GM21619 (cell line): ENCODE results near the gene ARHGAP19.

ENCODE experiments used
- ATAC-seq: cut with Tn5 transposase; IDR thresholded peaks from one replicate; pipeline ENCODE4 v1.9.1; 2021; ENCODE audit not compliant: unreplicated experiment

Gene ARHGAP19

DNA sequence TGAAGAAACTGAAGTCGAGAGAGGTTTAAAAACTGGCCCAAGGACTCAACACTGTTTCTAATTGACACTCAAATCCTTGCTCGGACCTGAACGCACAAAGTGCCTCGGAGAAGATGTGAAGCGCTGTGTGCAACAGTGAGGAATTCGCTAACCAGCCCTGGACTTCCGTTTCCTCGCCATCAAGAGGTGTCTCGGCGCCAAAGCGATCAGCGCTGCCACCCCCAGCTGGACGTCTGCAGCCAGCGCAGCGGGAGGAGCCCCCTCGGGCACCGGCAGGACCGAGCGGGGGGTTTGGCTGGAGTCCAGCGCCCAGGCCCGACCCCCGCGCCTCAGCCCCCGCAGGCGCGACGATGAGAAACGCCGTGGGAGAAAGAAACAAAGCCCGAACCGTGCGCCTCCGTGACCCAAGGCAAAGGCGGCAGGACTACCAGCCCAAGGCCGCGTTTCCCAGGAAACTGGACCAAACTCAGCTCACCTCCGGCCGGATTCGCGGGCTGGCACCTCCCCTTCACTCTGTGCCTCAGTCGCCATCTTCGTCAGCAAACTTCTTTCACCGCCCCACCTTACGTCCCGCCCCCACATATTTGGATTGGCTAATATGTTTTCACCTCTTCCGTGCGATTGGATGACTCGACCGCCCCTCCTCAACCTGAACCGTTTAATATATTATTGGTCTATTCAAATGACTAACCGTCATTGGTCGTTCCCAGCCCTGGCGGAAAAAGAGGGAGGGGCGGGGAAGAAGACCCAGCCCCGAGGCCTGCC, at the start of gene ARHGAP19:
Gene ARHGAP19, minus strand, starts transcription at position 541 of the 765 bp plus-strand sequence. Its CDS starts 10 bp downstream, at position 531.
- ATAC-seq, result peak; percentile 91

DNA sequence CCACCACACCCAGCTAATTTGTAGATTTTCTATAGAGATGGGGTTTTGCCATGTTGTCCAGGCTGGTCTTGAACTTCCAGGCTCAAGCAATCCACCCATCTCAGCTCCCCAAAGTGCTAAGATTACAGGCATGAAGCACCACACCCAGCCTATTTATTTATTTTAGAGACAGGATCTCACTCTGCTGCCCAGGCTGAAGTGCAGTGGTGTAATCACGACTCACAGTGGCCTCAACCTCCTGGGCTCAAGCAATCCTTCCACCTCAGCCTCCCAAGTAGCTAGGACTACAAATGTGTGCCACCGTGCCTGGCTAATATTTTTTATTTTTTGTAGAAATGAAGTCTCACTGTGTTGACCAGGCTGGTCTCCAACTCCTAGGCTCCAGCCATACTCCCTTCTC, 49.0 kb upstream of the ARHGAP19 start:
- no peak for ATAC-seq

GRCh38 chr10:97338041-97338440, 45.6 kb upstream of the ARHGAP19 start:
- no peak for ATAC-seq

DNA sequence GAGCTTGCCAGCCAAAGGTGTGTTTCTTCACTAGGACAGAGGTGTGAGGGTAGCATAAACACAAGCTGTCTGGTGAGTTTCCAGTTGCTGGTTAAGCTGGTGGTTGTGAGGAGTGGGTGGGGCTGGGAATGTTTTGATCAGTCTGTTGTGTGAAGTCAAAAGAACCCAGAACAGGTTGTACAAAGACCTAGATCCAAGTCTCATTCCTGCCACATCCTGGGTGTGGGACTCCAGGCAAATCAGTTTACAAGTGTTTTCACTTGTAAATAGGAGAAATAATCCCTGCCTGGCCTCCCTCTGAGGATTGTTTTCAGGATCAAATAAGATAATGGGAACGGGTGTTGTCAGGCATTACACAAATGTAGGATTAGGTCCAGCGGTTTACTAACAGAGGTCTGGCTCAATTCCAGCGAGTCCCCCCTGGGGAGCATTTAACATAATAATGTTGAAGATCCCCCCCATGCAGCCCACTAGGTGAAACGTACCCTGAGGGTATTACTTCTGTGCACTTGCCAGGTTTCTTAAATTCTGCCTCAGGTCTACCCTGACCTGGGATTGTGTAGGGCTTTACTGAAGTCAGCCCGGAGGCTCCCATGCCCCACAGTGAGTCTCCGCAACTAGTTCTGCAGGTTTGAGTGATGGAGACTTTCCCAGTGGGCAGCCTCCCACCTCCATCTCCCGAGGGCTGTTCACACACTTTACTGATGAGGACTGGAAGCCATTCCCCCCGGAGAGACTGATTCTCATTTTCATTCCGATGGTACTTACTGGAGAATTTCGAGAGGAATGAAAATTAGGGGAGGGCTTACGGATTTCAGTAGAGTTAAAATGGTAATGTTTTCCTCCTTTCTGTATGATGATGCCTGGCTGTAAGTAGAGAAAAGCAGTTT, 44.8 kb upstream of the ARHGAP19 start:
- ATAC-seq, result no peak

- ATAC-seq, result no peak
Observed at GRCh38 chr10:97336446-97336845, 44.0 kb upstream of the ARHGAP19 start.

DNA sequence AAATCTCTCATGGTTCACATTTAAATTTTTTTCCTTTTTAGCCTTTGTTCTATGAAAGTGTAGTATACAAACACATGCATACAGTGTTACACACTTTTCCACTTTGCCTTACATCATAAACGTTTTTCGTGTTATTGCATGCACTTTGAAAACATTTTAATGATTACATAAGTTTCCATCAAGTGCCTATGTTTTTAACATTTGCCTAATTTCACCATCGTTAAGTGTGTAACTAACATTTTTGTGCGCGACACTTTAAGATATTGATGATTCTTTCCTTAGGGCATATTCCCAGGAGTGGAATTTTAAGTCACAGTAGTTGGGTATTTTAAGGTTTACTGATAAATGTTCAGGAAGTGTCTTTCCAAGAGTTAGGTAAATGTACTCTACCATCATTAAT, 43.6 kb upstream of the ARHGAP19 start:
- no peak for ATAC-seq

DNA sequence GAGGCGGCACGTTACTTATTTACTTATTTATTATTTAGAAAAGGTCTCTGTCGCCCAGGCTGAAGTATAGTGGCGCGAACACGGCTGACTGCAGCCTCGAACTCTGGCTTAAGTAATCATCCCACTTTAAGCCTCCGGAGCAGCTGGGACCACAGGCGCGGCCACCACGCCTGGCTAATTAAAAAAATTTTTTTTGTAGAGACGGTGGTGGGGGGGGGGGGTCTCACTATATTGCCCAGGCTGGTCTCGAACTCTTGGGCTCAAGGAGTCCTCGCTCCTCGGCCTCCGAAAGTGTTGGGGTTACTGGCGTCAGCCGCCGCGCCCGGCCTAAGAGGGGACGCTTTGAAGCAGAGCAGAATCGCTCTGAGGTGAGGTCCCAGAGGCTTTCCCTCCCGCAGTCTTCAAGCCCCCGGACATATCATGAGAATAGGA, 42.8 kb upstream of the ARHGAP19 start:
- no peak for ATAC-seq

GRCh38 chr10:97334370-97335175, 42.1 kb upstream of the ARHGAP19 start, which contains the start of gene FRAT2:
FRAT2 (minus strand) TSS chr10:97334729; CDS start chr10:97334572, 157 bp downstream.
- ATAC-seq, result peak; percentile 82

GRCh38 chr10:97333601-97334369, 41.3 kb upstream of the ARHGAP19 start:
- peak; percentile 26 for ATAC-seq

DNA sequence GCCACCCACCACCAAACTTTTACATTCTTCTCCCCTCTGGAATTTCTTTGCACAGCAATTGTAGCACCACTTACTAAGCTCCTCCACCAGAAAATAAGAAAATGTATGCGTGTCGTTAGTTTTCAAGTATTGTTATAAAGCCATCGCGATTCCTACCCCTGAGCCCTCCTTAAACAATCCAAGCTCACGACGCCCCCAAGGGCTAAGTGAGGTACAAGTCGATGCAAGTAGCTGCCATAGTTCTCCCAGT, 40.8 kb upstream of the ARHGAP19 start:
- no peak for ATAC-seq

DNA sequence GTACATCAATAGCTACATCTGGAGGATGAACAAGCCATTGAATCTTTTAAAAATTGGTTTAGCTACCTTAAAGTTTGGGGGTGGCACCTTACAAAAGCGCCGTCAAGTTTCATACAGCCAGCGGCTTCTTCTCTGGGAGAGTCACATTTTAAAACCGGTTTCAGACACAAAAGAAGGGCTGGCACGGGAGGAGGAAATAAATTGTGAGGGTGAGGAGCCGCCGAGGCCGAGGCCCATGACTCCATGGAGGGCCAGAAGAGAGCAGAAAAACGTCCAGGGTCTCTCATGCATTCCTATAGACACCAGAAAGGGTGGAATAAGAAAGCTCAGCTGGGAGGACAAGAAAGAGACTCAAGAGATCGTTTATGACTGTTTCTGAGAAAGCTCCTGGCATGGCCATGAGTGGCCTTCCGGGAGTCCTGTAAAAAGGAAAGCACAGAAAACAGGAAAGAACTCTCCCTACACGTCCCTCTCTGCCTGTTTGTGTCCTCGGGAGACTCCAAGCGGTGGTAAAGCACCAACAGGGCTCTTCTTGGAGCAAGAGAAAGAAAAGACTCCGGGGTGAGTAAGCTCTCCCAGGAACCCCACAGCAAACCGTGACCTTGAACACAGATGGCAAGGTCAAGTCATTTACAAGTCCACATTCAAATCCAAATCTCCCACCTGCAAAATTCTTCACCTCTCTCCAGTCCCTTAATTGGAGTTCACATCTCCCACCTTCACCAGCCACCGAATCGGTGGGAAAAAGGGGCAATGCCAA, 40.3 kb upstream of the ARHGAP19 start:
- ATAC-seq, result no peak

GRCh38 chr10:97331153-97331703, 38.8 kb upstream of the ARHGAP19 start:
- no peak for ATAC-seq

GRCh38 chr10:97329766-97330165, 37.3 kb upstream of the ARHGAP19 start:
- ATAC-seq, result no peak

- ATAC-seq, result no peak
Observed at GRCh38 chr10:97328646-97329453, 36.4 kb upstream of the ARHGAP19 start.

GRCh38 chr10:97327348-97328294, 35.2 kb upstream of the ARHGAP19 start:
- ATAC-seq, result no peak

DNA sequence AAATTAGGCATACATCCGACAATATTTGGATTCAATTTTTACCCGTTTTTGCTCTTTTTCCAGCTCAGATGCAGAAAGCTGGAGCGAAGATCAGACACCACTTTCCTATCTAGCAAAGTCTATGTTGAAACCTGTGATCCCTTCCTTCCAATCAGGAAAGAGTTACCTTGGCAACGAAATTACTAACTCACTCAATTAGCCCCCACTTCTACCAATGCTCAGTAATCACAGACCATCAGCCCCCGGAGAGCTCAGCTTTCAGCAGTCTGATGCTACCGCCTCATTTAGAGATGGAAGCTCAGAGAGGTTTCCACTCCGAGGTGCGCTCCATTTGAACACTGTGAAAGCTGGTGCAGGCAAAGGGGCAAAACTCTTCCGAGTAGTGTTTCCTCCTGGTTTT, 33.3 kb upstream of the ARHGAP19 start:
- no peak for ATAC-seq

- no peak for ATAC-seq
Observed at GRCh38 chr10:97323501-97323900, 31.1 kb upstream of the ARHGAP19 start.

- ATAC-seq, result no peak
Observed at GRCh38 chr10:97321804-97322190, 29.4 kb upstream of the ARHGAP19 start.
